RCC 7860 (cell line): ENCODE measurements around the gene PSMB2.

Source experiments
- DNase-seq: peaks from one replicate; pipeline ENCODE4 v3.0.0-alpha.2; 2015; ENCODE audit warnings: low spot score
- FAIRE-seq: peaks from 2 replicates; lab custom pipeline; 2012; peaks lifted over from hg19 to GRCh38; lab: Jason Lieb, UNC

PSMB2 gene

DNA sequence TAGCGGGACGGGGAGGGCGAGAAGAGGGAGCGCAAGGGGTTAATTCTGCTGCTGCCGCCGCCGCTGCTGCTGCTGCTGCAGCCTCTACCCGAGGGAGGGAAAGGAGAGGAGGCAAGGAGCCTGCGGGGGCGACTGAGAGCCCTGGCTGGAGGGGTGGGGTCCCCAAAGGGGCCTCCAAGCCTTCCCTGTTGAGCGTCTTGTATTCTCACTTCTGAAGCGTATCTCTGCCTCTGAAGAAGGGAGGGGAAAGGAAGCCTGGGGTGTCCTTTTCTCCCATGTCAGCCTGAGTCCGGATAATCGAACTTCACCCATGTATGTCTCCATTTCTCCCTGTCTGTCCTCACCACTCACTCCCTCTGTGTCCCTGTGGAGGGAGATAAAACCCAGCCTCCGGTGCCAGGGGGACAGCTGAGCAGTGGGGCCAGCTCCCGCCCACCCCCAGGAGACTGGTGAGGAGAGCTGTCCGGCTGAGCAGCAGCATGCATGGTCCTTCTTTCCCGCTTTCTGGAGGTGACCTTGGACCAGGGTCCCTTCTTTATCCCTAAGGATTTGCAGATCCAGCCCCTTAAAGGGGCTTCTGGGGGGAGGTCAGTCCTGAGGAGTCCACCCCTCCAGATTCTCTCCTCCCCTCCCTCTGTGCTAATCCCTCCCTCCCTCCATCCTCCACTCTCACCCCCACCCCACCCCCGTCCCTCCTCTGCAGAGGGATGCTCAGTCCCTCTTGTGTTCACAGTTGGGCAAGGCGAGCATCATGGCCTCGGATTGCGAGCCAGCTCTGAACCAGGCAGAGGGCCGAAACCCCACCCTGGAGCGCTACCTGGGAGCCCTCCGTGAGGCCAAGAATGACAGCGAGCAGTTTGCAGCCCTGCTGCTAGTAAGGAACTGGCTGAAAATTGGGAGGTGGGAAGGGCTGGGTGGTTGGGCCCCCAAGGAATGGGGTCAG, 82.7 kb downstream of the PSMB2 start:
- DNase-seq (no peak), FAIRE-seq (no peak)

- peak; percentile 69 for FAIRE-seq
- DNase-seq, result peak; percentile 90
Measured at GRCh38 chr1:35557611-35558373, 83.5 kb downstream of the PSMB2 start, which contains the start of gene NCDN. Gene NCDN (plus strand): TSS chr1:35557799. CDS start chr1:35558191, 392 bp downstream.

GRCh38 chr1:35557118-35557610, 84.2 kb downstream of the PSMB2 start, which contains the start of gene KIAA0319L:
Gene KIAA0319L (minus strand): TSS chr1:35557403. CDS start chr1:35554491, 2,912 bp downstream.
- FAIRE-seq, result no peak
- DNase-seq, result peak; percentile 68

DNA sequence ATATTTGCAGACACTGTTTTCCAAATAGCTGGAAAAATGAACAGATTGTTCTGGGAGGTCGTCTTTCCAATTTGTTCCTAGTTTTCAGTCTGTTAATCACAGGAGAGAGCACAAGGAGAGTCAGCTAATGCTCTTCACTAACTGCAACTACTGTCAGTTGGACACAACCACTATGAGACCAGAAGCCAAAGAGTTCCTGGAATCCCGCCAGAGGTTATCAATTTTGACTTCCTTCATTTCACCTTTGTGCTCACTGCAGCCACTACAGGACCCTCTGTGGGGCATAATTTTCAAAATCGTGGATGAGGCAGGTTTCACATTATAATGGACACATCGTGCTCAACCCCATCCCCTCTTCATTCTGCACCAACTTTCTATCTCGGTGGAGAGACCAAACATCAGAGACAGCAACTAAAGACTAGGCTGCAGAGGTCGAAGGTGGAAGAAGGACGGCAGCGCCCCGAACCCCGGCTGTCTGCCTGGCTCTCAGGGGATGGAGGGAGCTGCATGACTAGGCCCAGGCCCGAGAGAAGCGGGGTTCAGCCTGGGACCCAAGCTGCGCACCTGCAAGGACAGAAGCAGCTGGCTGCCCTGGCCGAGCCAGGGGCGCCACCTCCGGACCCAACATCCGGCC, 84.7 kb downstream of the PSMB2 start:
- FAIRE-seq (no peak), DNase-seq (no peak)

DNA sequence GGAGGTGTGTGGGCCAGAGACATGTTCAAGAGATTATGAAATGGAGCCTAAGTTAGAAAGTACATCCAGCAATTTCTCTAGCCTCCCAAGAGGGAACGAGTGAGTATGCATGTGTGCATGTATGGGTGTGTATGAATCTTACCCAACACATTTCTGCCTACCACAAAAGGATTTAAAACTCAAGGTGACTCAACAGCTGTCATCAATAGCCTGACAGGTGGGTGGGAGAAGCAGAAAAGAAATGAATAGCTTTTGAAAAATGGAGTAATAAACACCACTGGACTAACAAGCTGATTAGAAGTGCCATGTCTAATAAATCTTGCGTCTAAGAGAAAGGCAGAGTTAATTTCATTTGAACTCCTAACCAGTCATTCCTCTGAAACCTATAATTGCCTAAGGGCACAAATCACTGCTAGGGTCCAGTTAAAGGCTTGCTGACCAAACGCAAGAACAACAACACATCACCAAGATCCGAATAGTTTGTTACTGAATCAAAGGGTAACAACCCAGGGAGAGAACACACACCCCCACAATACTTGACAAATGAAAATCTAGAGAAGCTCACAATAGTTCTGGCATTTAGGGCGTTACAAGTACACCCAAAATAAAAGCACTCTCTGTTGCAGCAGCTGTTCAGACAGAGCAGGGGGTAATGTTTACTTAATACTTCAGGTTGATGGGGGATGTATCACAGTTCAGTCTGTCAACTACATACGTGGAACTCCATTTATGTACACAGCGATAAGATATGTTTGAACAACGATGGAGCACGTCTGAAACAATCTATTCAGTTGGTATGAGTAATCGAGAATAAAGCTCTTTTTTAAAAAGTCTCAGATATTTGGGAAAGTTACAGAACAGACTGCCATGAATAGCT, 85.5 kb downstream of the PSMB2 start:
- no peak for DNase-seq
- FAIRE-seq, result no peak

- FAIRE-seq (no peak), DNase-seq (no peak)
Measured at GRCh38 chr1:35555212-35555584, 86.1 kb downstream of the PSMB2 start.

DNA sequence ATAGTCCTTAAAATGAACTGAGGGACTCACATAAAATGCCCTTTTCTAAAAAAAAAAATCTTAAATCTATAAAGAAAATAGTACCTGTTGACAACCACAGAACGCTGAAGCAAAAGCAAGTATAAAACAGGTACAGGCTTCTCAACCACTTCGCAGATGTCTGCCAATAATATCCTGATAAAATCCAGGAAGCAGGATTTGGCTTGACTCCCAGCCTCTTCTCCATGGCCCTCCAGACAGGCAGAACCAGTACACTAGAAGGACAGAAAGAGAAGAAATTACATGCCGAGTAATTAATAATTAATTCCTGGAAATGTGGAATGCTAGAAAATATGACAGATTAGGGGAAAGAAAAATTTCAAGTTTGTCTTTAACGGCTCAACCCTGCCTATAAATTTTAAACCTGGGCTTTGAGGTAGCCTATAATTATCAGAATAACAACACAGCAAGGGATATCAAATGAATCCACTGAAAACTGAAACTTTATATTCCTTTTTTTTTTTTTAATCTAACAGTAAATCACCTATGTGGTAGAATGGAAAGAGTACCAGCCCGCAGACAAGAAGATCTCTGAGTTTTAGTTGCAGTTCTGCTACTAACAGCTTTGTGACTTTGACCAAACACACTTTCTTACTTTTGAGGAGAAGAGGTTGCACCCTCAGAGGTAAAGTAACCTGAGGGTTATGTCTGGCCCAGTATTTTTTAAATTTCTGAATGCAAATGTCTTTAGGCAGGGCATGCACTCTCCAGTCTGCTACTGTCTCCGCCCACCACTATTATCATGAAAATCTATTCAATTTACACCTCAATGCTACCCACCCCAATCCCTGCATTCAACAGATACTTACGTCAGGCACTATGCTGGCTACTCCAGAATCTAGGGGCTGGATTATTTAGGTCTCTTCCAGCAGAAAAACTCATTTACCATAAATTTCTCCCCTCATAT, 86.8 kb downstream of the PSMB2 start:
- FAIRE-seq (no peak), DNase-seq (no peak)

DNA sequence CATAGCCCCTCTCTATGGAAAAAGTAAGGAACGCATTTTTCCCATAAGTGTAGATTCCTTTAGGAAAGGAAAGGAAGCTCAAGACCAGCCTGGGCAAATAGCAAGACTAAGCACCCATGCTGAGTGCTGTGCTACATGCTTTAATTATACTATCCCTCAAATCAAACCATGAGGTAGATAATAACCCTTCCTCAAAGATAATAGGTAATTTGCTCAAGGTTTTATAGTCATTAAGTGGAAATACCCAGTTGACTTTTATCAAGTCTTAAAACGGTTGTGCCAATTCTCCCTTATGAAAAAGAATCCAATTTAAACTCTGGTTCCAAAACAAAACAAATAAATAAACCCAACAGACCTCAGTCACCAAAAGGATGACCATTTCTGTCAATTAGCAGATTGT, 87.5 kb downstream of the PSMB2 start:
- no peak for FAIRE-seq
- DNase-seq, result no peak
